Measurements from ENCODE around the gene TYR. TPM values are rescaled to one million over a fixed set of nuclear protein-coding genes. Genes with fewer than 3 reads are reported as not detected.

The TYR gene
- not detected in 2 replicates for total RNA-seq

GRCh38 chr11:89177691-89178231 lies at the start of gene TYR:
Gene TYR (plus strand): TSS chr11:89177875. CDS start chr11:89177954, 79 bp downstream.
- Mint-ChIP-seq H3K27me3 (ENCODE audit: low read depth) (no peaks in the 10 kb centered on the region), H3K9me3 (no peaks in the 10 kb centered on the region), H3K4me3 (ENCODE audit: low read depth) (no peak within 1 kb of the TSS), H3K36me3 (ENCODE audit: low read depth) (no peaks in the 10 kb centered on the region), H3K4me1 (ENCODE audit: low read depth) (no peaks in the 10 kb centered on the region), H3K27ac (no peak within 1 kb of the TSS)
- intact Hi-C loops (cut with micrococcal nuclease), result no loop called here
- DNase-seq (ENCODE audit: low spot score), result no peak

GRCh38 chr11:89136606-89137005 lies 41.1 kb upstream of the TYR start:
- no peaks in the 10 kb centered on the region for H3K27me3 Mint-ChIP-seq (ENCODE audit: low read depth)
- H3K36me3 Mint-ChIP-seq (ENCODE audit: low read depth), result no peaks in the 10 kb centered on the region
- no peaks in the 10 kb centered on the region for H3K9me3 Mint-ChIP-seq
- no peaks in the 10 kb centered on the region for H3K4me1 Mint-ChIP-seq (ENCODE audit: low read depth)
- no peak overlapping the region for H3K27ac Mint-ChIP-seq
- intact Hi-C loops (cut with micrococcal nuclease), result no loop called here
- DNase-seq (ENCODE audit: low spot score), result no peak
- no peak overlapping the region for H3K4me3 Mint-ChIP-seq (ENCODE audit: low read depth)

- no peak for DNase-seq (ENCODE audit: low spot score)
- Mint-ChIP-seq H3K27me3 (ENCODE audit: low read depth) (no peaks in the 10 kb centered on the region), H3K36me3 (ENCODE audit: low read depth) (no peaks in the 10 kb centered on the region), H3K4me1 (ENCODE audit: low read depth) (no peaks in the 10 kb centered on the region), H3K9me3 (no peaks in the 10 kb centered on the region), H3K4me3 (ENCODE audit: low read depth) (no peak overlapping the region), H3K27ac (no peak overlapping the region)
- intact Hi-C loops (cut with micrococcal nuclease), result no loop called here
These were observed 30.4 kb upstream of the TYR start for GRCh38 chr11:89147229-89147628.

GRCh38 chr11:89159974-89160373 lies 17.7 kb upstream of the TYR start:
- H3K4me1 Mint-ChIP-seq (ENCODE audit: low read depth), result no peaks in the 10 kb centered on the region
- H3K9me3 Mint-ChIP-seq, result no peaks in the 10 kb centered on the region
- no peak overlapping the region for H3K27ac Mint-ChIP-seq
- intact Hi-C loops (cut with micrococcal nuclease), result no loop called here
- no peak for DNase-seq (ENCODE audit: low spot score)
- H3K27me3 Mint-ChIP-seq (ENCODE audit: low read depth), result no peaks in the 10 kb centered on the region
- H3K36me3 Mint-ChIP-seq (ENCODE audit: low read depth), result no peaks in the 10 kb centered on the region
- H3K4me3 Mint-ChIP-seq (ENCODE audit: low read depth), result no peak overlapping the region

- no peak overlapping the region for H3K27ac Mint-ChIP-seq
- no peaks in the 10 kb centered on the region for H3K36me3 Mint-ChIP-seq (ENCODE audit: low read depth)
- no peaks in the 10 kb centered on the region for H3K9me3 Mint-ChIP-seq
- DNase-seq (ENCODE audit: low spot score), result no peak
- H3K4me1 Mint-ChIP-seq (ENCODE audit: low read depth), result no peaks in the 10 kb centered on the region
- no peak overlapping the region for H3K4me3 Mint-ChIP-seq (ENCODE audit: low read depth)
- intact Hi-C loops (cut with micrococcal nuclease), result no loop called here
- H3K27me3 Mint-ChIP-seq (ENCODE audit: low read depth), result no peaks in the 10 kb centered on the region
These were observed 15.7 kb upstream of the TYR start for GRCh38 chr11:89161949-89162348.

- Mint-ChIP-seq H3K9me3 (no peaks in the 10 kb centered on the region), H3K36me3 (ENCODE audit: low read depth) (no peaks in the 10 kb centered on the region), H3K4me3 (ENCODE audit: low read depth) (no peak overlapping the region), H3K27ac (no peak overlapping the region), H3K4me1 (ENCODE audit: low read depth) (no peaks in the 10 kb centered on the region), H3K27me3 (ENCODE audit: low read depth) (no peaks in the 10 kb centered on the region)
- intact Hi-C loops (cut with micrococcal nuclease), result no loop called here
- DNase-seq (ENCODE audit: low spot score), result no peak
These were observed 14.0 kb upstream of the TYR start for GRCh38 chr11:89163686-89164085.

GRCh38 chr11:89168396-89168795 lies 9.3 kb upstream of the TYR start:
- Mint-ChIP-seq H3K36me3 (ENCODE audit: low read depth) (no peaks in the 10 kb centered on the region), H3K27ac (no peak overlapping the region), H3K4me3 (ENCODE audit: low read depth) (no peak overlapping the region), H3K4me1 (ENCODE audit: low read depth) (no peaks in the 10 kb centered on the region), H3K9me3 (no peaks in the 10 kb centered on the region), H3K27me3 (ENCODE audit: low read depth) (no peaks in the 10 kb centered on the region)
- intact Hi-C loops (cut with micrococcal nuclease), result no loop called here
- DNase-seq (ENCODE audit: low spot score), result no peak

- intact Hi-C loops (cut with micrococcal nuclease), result no loop called here
- DNase-seq (ENCODE audit: low spot score), result no peak
- Mint-ChIP-seq H3K4me1 (ENCODE audit: low read depth) (no peaks in the 10 kb centered on the region), H3K9me3 (no peaks in the 10 kb centered on the region), H3K27ac (no peak overlapping the region), H3K36me3 (ENCODE audit: low read depth) (no peaks in the 10 kb centered on the region), H3K27me3 (ENCODE audit: low read depth) (no peaks in the 10 kb centered on the region), H3K4me3 (ENCODE audit: low read depth) (no peak overlapping the region)
These were observed 1.9 kb upstream of the TYR start for GRCh38 chr11:89175796-89176195.

GRCh38 chr11:89176938-89177337 lies 737 bp upstream of the TYR start:
- no peaks in the 10 kb centered on the region for H3K36me3 Mint-ChIP-seq (ENCODE audit: low read depth)
- intact Hi-C loops (cut with micrococcal nuclease), result no loop called here
- no peaks in the 10 kb centered on the region for H3K9me3 Mint-ChIP-seq
- H3K27me3 Mint-ChIP-seq (ENCODE audit: low read depth), result no peaks in the 10 kb centered on the region
- H3K4me3 Mint-ChIP-seq (ENCODE audit: low read depth), result no peak overlapping the region
- no peaks in the 10 kb centered on the region for H3K4me1 Mint-ChIP-seq (ENCODE audit: low read depth)
- no peak for DNase-seq (ENCODE audit: low spot score)
- no peak overlapping the region for H3K27ac Mint-ChIP-seq

GRCh38 chr11:89181111-89181510 lies 3.4 kb downstream of the TYR start:
- no peak for DNase-seq (ENCODE audit: low spot score)
- no peaks in the 10 kb centered on the region for H3K4me1 Mint-ChIP-seq (ENCODE audit: low read depth)
- no peaks in the 10 kb centered on the region for H3K9me3 Mint-ChIP-seq
- no peak overlapping the region for H3K4me3 Mint-ChIP-seq (ENCODE audit: low read depth)
- no peak overlapping the region for H3K27ac Mint-ChIP-seq
- H3K36me3 Mint-ChIP-seq (ENCODE audit: low read depth), result no peaks in the 10 kb centered on the region
- intact Hi-C loops (cut with micrococcal nuclease), result no loop called here
- no peaks in the 10 kb centered on the region for H3K27me3 Mint-ChIP-seq (ENCODE audit: low read depth)

- Mint-ChIP-seq H3K27me3 (ENCODE audit: low read depth) (no peaks in the 10 kb centered on the region), H3K4me1 (ENCODE audit: low read depth) (no peaks in the 10 kb centered on the region), H3K27ac (no peak overlapping the region), H3K4me3 (ENCODE audit: low read depth) (no peak overlapping the region), H3K36me3 (ENCODE audit: low read depth) (no peaks in the 10 kb centered on the region), H3K9me3 (no peaks in the 10 kb centered on the region)
- no peak for DNase-seq (ENCODE audit: low spot score)
- intact Hi-C loops (cut with micrococcal nuclease), result no loop called here
These were observed 5.3 kb downstream of the TYR start for GRCh38 chr11:89182773-89183518.

- Mint-ChIP-seq H3K4me1 (ENCODE audit: low read depth) (no peaks in the 10 kb centered on the region), H3K27ac (no peak overlapping the region), H3K9me3 (no peaks in the 10 kb centered on the region), H3K27me3 (ENCODE audit: low read depth) (no peaks in the 10 kb centered on the region), H3K4me3 (ENCODE audit: low read depth) (no peak overlapping the region), H3K36me3 (ENCODE audit: low read depth) (no peaks in the 10 kb centered on the region)
- intact Hi-C loops (cut with micrococcal nuclease), result no loop called here
- DNase-seq (ENCODE audit: low spot score), result no peak
These were observed 6.3 kb downstream of the TYR start for GRCh38 chr11:89184021-89184420.

GRCh38 chr11:89189776-89190175 lies 12.1 kb downstream of the TYR start:
- Mint-ChIP-seq H3K36me3 (ENCODE audit: low read depth) (no peaks in the 10 kb centered on the region), H3K4me1 (ENCODE audit: low read depth) (no peaks in the 10 kb centered on the region), H3K27ac (no peak overlapping the region), H3K4me3 (ENCODE audit: low read depth) (no peak overlapping the region), H3K9me3 (no peaks in the 10 kb centered on the region), H3K27me3 (ENCODE audit: low read depth) (no peaks in the 10 kb centered on the region)
- DNase-seq (ENCODE audit: low spot score), result no peak
- intact Hi-C loops (cut with micrococcal nuclease), result no loop called here

Measured in activated T-helper 2 cell treated with anti-CD3 and anti-CD28 coated beads, Interferon-gamma antibody, Interleukin-2, Interleukin-4, amounts not matched to agents 10 μg/mL and 5 μg/mL and 100 μg/mL, durations not matched to agents 14 hours and 24 hours and 36 hours (primary cell).